Mammary epithelial cell (primary cell): Measurements from ENCODE around the gene TMEM9B.

Experiments used
- CTCF ChIP-seq, 2 donors: IDR thresholded peaks in 1 of 2; conservative IDR thresholded peaks in 1 of 2; 2 replicates each; pipeline ENCODE4 v1.5.1; 2011 to 2012; ENCODE audit warnings: inconsistent platforms in 2 of 2, low read length in 2 of 2, mild to moderate bottlenecking in 2 of 2, control low read depth in 1 of 2, low read depth in 1 of 2; ENCODE audit not compliant: insufficient read depth in 1 of 2; ENCODE audit errors: extremely low read depth in 1 of 2
- EZH2 ChIP-seq: IDR thresholded peaks from 2 replicates; pipeline ENCODE4 v1.6.1; 2012; ENCODE audit warnings: low read length, inconsistent platforms, borderline replicate concordance

DNA sequence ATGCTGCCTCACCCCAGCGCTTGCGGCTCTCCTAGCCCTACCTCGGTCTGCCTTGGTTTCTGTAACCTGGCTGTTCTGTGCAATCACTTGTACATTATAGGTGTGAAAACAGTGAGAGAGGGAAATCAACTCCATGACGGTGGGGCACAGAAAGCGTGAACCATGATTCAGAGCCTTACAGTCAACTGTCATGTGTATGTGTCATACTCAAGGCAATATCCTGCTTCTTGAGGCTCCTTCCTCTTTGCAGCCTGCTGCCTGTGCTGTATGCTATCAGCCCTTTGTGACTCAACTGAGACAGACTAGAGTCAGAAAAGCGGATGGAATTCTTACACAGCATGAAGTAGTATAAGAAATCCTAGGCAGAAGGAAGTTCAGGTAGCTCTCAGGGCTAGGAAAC, 37.5 kb upstream of the TMEM9B start:
- TF ChIP-seq CTCF (conservative IDR thresholded peaks at IDR 0.05 in 1 of 2, IDR thresholded peaks at IDR 0.05 in 1 of 2; ENCODE audit: extremely low read depth in 1 of 2, insufficient read depth in 1 of 2, low read depth in 1 of 2, low read length in 2 of 2), result no peak
- TF ChIP-seq EZH2, result no peak
